MM.1S (cell line): ENCODE measurements around the gene LRRC4B.

ENCODE experiments used
- DNase-seq: peaks from one replicate; pipeline ENCODE4 v3.0.0-alpha.2; 2015
- H2AFZ ChIP-seq: fragments of 300-600 bp; sonication (generic); 2 replicates; pipeline ENCODE4 v1.6.0; 2016; ENCODE audit warnings: antibody characterized with exemption, low read length
- H3F3A ChIP-seq: fragments of 300-600 bp; sonication (generic); 2 replicates; pipeline ENCODE4 v1.6.1; 2016; ENCODE audit warnings: mild to moderate bottlenecking, antibody characterized with exemption, low read length, moderate library complexity, mixed read lengths; ENCODE audit not compliant: insufficient read depth
- H3K27ac ChIP-seq: fragments of 300-600 bp; sonication (generic); 2 replicates; pipeline ENCODE4 v1.5.1; 2016; ENCODE audit warnings: mild to moderate bottlenecking, low read length
- H3K27me3 ChIP-seq: fragments of 300-600 bp; sonication (generic); replicated peaks from 2 replicates; pipeline ENCODE4 v1.6.0; 2016; ENCODE audit warnings: low read length; ENCODE audit not compliant: insufficient read depth
- H3K36me3 ChIP-seq: fragments of 300-600 bp; sonication (generic); replicated peaks from 2 replicates; pipeline ENCODE4 v1.6.1; 2016; ENCODE audit warnings: mild to moderate bottlenecking, low read length, mixed read lengths; ENCODE audit not compliant: insufficient read depth
- H3K4me1 ChIP-seq: fragments of 300-600 bp; sonication (generic); 2 replicates; pipeline ENCODE4 v1.6.1; 2016; ENCODE audit warnings: low read length, mixed read lengths
- H3K4me2 ChIP-seq: fragments of 300-600 bp; sonication (generic); 2 replicates; pipeline ENCODE4 v1.6.0; 2016; ENCODE audit warnings: low read depth, low read length
- H3K4me3 ChIP-seq: fragments of 300-600 bp; sonication (generic); 2 replicates; pipeline ENCODE4 v1.5.1; 2016; ENCODE audit warnings: low read length, mixed read lengths
- H3K79me2 ChIP-seq: fragments of 300-600 bp; sonication (generic); 2 replicates; pipeline ENCODE4 v1.6.1; 2016; ENCODE audit warnings: mixed run types, low read length, mixed read lengths
- H3K9ac ChIP-seq: fragments of 300-600 bp; sonication (generic); 2 replicates; pipeline ENCODE4 v1.6.1; 2016; ENCODE audit warnings: low read length, mixed read lengths
- H3K9me2 ChIP-seq: fragments of 300-600 bp; sonication (generic); replicated peaks from 2 replicates; pipeline ENCODE4 v1.6.1; 2016; ENCODE audit warnings: mild to moderate bottlenecking, low read length, mixed read lengths; ENCODE audit not compliant: insufficient read depth
- H3K9me3 ChIP-seq: fragments of 300-600 bp; sonication (generic); replicated peaks from 2 replicates; pipeline ENCODE4 v1.6.1; 2016; ENCODE audit warnings: mild to moderate bottlenecking, low read length, mixed read lengths; ENCODE audit not compliant: insufficient read depth
- H4K20me1 ChIP-seq: fragments of 300-600 bp; sonication (generic); 2 replicates; pipeline ENCODE4 v1.6.1; 2016; ENCODE audit warnings: mild to moderate bottlenecking, low read length, moderate library complexity, mixed read lengths; ENCODE audit not compliant: insufficient read depth
- EZH2 ChIP-seq: fragments of 300-600 bp; sonication (generic); optimal IDR thresholded peaks from 2 replicates; pipeline ENCODE3; 2017; ENCODE audit warnings: low read depth, mild to moderate bottlenecking, antibody characterized with exemption, low read length, mixed read lengths
- EZH2phosphoT487 ChIP-seq: fragments of 300-600 bp; sonication (generic); IDR thresholded peaks from 2 replicates; pipeline ENCODE4 v1.6.1; 2018; ENCODE audit warnings: antibody characterized with exemption, low read length
- TF ChIP-seq, protein P1 (sequence below): fragments of 300-600 bp; sonication (generic); IDR thresholded peaks from 2 replicates; pipeline ENCODE4 v1.5.1; 2016; ENCODE audit warnings: antibody characterized with exemption, low read length, mixed read lengths

LRRC4B gene

DNA sequence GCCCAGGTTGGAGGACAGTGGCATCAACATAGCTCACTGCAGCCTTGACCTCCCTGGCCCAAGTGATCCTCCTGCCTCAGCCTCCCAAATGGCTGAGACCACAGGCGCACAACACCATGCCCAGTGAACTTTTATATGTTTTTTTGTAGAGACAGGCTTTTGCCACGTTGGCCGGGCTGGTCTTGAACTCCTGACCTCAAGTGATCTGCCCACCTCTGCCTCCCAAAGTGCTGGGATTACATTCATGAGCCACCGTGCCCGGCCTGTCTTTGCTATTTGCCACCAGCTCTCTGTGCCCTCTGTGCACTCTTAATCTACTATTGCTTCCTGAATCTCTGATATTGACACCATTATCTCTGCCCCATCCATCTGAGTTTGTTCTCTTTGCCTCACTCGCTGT is 34.3 kb upstream of the LRRC4B start:
- Histone ChIP-seq H3K9me2 (no peaks in the 10 kb centered on the region), H3K27ac (no peak overlapping the region), H4K20me1 (no peaks in the 10 kb centered on the region), H3K4me2 (no peak overlapping the region), H3K4me1 (no peaks in the 10 kb centered on the region), H3K9ac (no peak overlapping the region), H3K36me3 (no peaks in the 10 kb centered on the region), H3K4me3 (no peak overlapping the region), H2AFZ (no peak overlapping the region), H3K27me3 (peaks cover 45% of the 10 kb centered on the region), H3F3A (no peaks in the 10 kb centered on the region), H3K9me3 (no peaks in the 10 kb centered on the region), H3K79me2 (no peaks in the 10 kb centered on the region)
- no peak for DNase-seq
- TF ChIP-seq EZH2phosphoT487 (no peak), EZH2 (no peak)
- TF ChIP-seq, protein P1, sequence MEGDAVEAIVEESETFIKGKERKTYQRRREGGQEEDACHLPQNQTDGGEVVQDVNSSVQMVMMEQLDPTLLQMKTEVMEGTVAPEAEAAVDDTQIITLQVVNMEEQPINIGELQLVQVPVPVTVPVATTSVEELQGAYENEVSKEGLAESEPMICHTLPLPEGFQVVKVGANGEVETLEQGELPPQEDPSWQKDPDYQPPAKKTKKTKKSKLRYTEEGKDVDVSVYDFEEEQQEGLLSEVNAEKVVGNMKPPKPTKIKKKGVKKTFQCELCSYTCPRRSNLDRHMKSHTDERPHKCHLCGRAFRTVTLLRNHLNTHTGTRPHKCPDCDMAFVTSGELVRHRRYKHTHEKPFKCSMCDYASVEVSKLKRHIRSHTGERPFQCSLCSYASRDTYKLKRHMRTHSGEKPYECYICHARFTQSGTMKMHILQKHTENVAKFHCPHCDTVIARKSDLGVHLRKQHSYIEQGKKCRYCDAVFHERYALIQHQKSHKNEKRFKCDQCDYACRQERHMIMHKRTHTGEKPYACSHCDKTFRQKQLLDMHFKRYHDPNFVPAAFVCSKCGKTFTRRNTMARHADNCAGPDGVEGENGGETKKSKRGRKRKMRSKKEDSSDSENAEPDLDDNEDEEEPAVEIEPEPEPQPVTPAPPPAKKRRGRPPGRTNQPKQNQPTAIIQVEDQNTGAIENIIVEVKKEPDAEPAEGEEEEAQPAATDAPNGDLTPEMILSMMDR, result no peak

DNA sequence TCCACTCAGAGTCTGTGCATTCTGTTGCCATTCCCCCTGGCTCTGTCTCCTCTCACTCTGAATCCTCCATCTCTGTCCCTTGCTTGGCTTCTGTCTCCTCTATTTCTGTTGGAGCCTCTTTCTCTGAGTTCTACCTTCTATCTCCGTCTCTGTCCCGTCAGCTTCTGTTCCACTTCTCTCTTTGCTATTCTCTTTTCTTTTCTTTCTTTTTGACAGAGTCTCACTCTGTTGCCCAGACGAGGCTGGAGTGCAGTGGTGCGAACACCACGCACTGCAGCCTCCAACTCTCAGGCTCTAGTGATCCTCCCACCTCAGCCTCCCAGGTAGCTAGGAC is 33.8 kb upstream of the LRRC4B start:
- H3K4me1 ChIP-seq, result no peaks in the 10 kb centered on the region
- TF ChIP-seq EZH2phosphoT487 (no peak), EZH2 (no peak)
- TF ChIP-seq, protein P1, result no peak
- peaks cover 47% of the 10 kb centered on the region for H3K27me3 ChIP-seq
- no peaks in the 10 kb centered on the region for H3K79me2 ChIP-seq
- no peaks in the 10 kb centered on the region for H3K9me2 ChIP-seq
- H3K36me3 ChIP-seq, result no peaks in the 10 kb centered on the region
- H2AFZ ChIP-seq, result no peak overlapping the region
- no peaks in the 10 kb centered on the region for H4K20me1 ChIP-seq
- H3K27ac ChIP-seq, result no peak overlapping the region
- DNase-seq, result no peak
- H3K9me3 ChIP-seq, result no peaks in the 10 kb centered on the region
- H3K4me3 ChIP-seq, result no peak overlapping the region
- no peaks in the 10 kb centered on the region for H3F3A ChIP-seq
- no peak overlapping the region for H3K4me2 ChIP-seq
- no peak overlapping the region for H3K9ac ChIP-seq

DNA sequence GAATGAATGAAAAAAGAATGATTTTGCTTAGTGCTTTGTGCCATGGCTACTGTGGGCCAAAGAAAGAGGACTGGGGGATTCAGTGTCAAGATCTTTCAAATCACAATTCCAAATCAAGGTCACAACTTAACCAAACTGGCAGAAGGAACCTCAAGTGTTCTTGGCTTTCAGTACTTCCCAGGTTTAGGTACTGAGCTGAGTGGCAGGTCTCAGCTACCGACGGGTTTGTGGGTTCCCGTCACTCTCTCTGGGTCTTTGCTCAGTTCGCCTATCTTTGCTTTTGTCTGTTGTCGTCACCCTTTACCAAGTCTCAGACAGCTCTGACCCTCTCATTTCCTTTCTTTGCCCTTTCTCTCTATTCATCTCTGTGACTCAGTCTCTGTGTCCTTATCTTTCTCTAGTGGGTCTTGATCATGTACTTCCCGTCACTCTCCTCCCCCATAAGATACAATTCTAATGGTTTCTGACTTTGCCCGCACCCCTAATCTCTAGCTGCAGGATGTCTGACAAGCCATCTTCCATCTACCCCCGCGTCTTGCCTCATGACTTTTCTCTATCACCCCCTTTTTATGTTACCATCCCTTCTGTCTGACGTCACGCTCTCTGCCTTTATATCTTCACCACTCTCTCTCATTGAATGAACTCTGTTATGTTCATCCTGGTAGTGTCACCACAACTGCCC is 33.3 kb upstream of the LRRC4B start:
- no peaks in the 10 kb centered on the region for H3K9me3 ChIP-seq
- H3K4me2 ChIP-seq, result no peak overlapping the region
- H3K4me1 ChIP-seq, result no peaks in the 10 kb centered on the region
- no peaks in the 10 kb centered on the region for H3K9me2 ChIP-seq
- no peak overlapping the region for H3K27ac ChIP-seq
- no peaks in the 10 kb centered on the region for H4K20me1 ChIP-seq
- H3K9ac ChIP-seq, result no peak overlapping the region
- no peaks in the 10 kb centered on the region for H3K79me2 ChIP-seq
- peaks cover 51% of the 10 kb centered on the region for H3K27me3 ChIP-seq
- no peaks in the 10 kb centered on the region for H3F3A ChIP-seq
- H3K36me3 ChIP-seq, result no peaks in the 10 kb centered on the region
- TF ChIP-seq, protein P1, result no peak
- TF ChIP-seq EZH2, result no peak
- H3K4me3 ChIP-seq, result no peak overlapping the region
- no peak for DNase-seq
- H2AFZ ChIP-seq, result no peak overlapping the region
